COLO668 (cell line): ENCODE measurements around the gene ECI1.
"Not testable (repeated sequence)": the region's sequence is repeated elsewhere in the genome, so short reads cannot be mapped to it uniquely, and the experiment has no call there.

Experiments
- DNase-seq: peaks from one replicate; lab custom pipeline; 2025; ENCODE audit not compliant: unreplicated experiment; lab: John Stamatoyannopoulos, UW

The ECI1 gene

GRCh38 chr16:2280981-2281542 lies 29.7 kb upstream of the ECI1 start:
- no peak for DNase-seq

- DNase-seq: no peak
These were observed 29.1 kb upstream of the ECI1 start for GRCh38 chr16:2280461-2280860.

- no peak for DNase-seq
These were observed 27.8 kb upstream of the ECI1 start for GRCh38 chr16:2278956-2279800.

- DNase-seq: no peak
These were observed 26.9 kb upstream of the ECI1 start for GRCh38 chr16:2278272-2278608.

GRCh38 chr16:2277466-2278271 lies 26.3 kb upstream of the ECI1 start:
- no peak for DNase-seq

- DNase-seq: no peak
These were observed 25.2 kb upstream of the ECI1 start for GRCh38 chr16:2276368-2277195.

- DNase-seq: no peak
These were observed 24.3 kb upstream of the ECI1 start for GRCh38 chr16:2275476-2276367.

- DNase-seq: no peak
These were observed 22.5 kb upstream of the ECI1 start for GRCh38 chr16:2273931-2274330.

- no peak for DNase-seq
These were observed 22.1 kb upstream of the ECI1 start for GRCh38 chr16:2273484-2273883.

- no peak for DNase-seq
These were observed 20.6 kb upstream of the ECI1 start for GRCh38 chr16:2271848-2272461.

- DNase-seq: no peak
These were observed 19.4 kb upstream of the ECI1 start for GRCh38 chr16:2270588-2271470.

- no peak for DNase-seq
These were observed 18.7 kb upstream of the ECI1 start for GRCh38 chr16:2270070-2270462.

GRCh38 chr16:2267913-2268666 lies 16.7 kb upstream of the ECI1 start, which contains the start of gene RNPS1:
TSS of gene RNPS1 (minus strand) at chr16:2268126. CDS start at chr16:2264643, 3,483 bp downstream.
- DNase-seq: peak; percentile 97

- peak; percentile 88 for DNase-seq
These were observed 16.1 kb upstream of the ECI1 start for GRCh38 chr16:2267505-2267912.

GRCh38 chr16:2266887-2267286 lies 15.5 kb upstream of the ECI1 start:
- DNase-seq: not testable (repeated sequence)

- DNase-seq: not testable (repeated sequence)
These were observed 11.6 kb upstream of the ECI1 start for GRCh38 chr16:2263026-2263425.

- DNase-seq: no peak
These were observed 8.9 kb upstream of the ECI1 start for GRCh38 chr16:2260250-2260649.

GRCh38 chr16:2258530-2258929 lies 7.1 kb upstream of the ECI1 start:
- DNase-seq: not testable (repeated sequence)
